Body of pancreas (tissue), 4 donors: ENCODE data around the gene PIBF1.

ENCODE experiments used
- POLR2A ChIP-seq, 3 donors: fragments of 450-650 bp; IDR thresholded peaks; one replicate each; pipeline ENCODE4 v1.6.1; 2016; ENCODE audit warnings: antibody characterized with exemption in 3 of 3, mild to moderate bottlenecking in 2 of 3
- TF ChIP-seq, protein P1 (sequence below), 7 experiments: fragments of 450-650 bp in 4 of 7; fragments of 200-600 bp in 3 of 7; sonication (generic) in 3 of 7; IDR thresholded peaks; one replicate each; pipeline ENCODE4 v1.5.1; 2016 to 2019; ENCODE audit warnings: antibody characterized with exemption in 7 of 7

DNA sequence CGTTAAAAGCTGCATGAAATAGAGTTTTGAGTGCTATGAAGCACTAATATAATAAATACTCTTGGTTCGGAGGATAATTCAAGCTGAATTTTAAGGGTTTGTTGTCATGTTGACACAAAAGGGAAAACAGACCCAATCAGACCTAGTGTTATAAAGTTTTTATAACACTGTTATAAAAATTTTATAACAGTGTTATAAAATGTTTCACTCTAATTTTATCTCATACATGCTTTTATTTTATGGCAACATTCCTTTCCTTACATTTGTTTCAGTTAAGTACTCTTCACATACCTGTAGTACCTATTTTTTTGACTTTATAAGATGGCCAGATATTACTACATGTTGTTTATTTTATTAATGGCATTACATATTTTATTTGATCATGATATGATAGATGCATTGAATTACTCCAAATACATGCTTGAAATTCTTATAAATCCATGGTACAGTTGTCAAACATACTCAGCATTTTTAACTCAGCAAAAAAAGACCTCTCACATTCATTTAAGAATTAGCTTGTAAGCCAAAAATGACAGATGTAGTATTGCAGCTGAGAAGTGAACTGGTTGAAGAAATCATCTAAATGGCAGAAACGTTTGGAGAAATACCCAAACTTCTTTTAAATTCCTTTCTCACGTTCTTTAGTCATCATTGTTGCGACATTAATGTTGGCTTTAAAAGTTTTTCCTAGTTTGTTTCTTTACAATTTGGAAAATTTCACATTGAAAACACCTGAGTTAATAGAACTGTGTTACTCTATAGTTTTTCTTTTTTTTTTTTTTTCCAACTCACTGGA lies 104.5 kb downstream of the PIBF1 start:
- TF ChIP-seq, protein P1, sequence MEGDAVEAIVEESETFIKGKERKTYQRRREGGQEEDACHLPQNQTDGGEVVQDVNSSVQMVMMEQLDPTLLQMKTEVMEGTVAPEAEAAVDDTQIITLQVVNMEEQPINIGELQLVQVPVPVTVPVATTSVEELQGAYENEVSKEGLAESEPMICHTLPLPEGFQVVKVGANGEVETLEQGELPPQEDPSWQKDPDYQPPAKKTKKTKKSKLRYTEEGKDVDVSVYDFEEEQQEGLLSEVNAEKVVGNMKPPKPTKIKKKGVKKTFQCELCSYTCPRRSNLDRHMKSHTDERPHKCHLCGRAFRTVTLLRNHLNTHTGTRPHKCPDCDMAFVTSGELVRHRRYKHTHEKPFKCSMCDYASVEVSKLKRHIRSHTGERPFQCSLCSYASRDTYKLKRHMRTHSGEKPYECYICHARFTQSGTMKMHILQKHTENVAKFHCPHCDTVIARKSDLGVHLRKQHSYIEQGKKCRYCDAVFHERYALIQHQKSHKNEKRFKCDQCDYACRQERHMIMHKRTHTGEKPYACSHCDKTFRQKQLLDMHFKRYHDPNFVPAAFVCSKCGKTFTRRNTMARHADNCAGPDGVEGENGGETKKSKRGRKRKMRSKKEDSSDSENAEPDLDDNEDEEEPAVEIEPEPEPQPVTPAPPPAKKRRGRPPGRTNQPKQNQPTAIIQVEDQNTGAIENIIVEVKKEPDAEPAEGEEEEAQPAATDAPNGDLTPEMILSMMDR (IDR thresholded peaks at IDR 0.05): no peak
- TF ChIP-seq POLR2A (IDR thresholded peaks at IDR 0.05): no peak
